ENCODE measurements around the gene ST6GALNAC3.

ST6GALNAC3 gene

GRCh38 chr1:76074321-76075187, at the start of gene ST6GALNAC3:
ST6GALNAC3 (plus strand) TSS chr1:76074746.
- no peak within 1 kb of the TSS for H3K27ac ChIP-seq
- H3K4me2 ChIP-seq: peak within 1 kb of the TSS; percentile 79
- H3K36me3 ChIP-seq (ENCODE audit: insufficient read depth): no peaks in the 10 kb centered on the region
- H3K79me2 ChIP-seq (ENCODE audit: insufficient read depth, low read depth): no peaks in the 10 kb centered on the region
- no peaks in the 10 kb centered on the region for H3K27me3 ChIP-seq (ENCODE audit: insufficient read depth, low read depth)
- H3K4me1 ChIP-seq (ENCODE audit: low read depth, poor library complexity, severe bottlenecking): no peaks in the 10 kb centered on the region
- H2AFZ ChIP-seq (ENCODE audit: low read depth): peak within 1 kb of the TSS; percentile 87
- peak within 1 kb of the TSS; percentile 27; the same call in 1 of the 2 replicates for H3K9ac ChIP-seq
- H4K20me1 ChIP-seq (ENCODE audit: insufficient read depth): no peaks in the 10 kb centered on the region
- no peak for TF ChIP-seq CTCF (conservative IDR thresholded peaks at IDR 0.05; ENCODE audit: low read depth, low read length)
- H3K4me3 ChIP-seq (IDR thresholded peaks at IDR 0.05; ENCODE audit: insufficient read depth, low read depth, low read length): peak within 1 kb of the TSS; percentile 20

DNA sequence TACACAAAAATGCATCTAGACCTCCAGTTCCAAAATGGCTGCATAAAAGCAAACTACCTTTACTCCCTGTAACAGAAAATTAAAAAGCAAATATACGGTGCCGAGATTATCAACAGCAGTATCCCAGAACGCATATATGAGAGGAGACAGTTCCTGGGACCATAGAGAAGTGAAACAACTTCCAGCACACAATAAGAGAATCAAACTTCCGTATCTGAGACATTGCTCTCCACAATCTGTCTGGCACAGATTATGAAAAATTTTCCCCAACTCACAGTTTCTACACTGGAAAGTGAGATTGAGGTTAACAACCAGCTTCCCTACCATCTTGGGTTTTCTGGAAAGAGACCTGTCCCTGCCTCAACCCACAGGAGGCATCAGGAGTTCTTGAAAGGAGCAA, 47.2 kb upstream of the ST6GALNAC3 start:
- Histone ChIP-seq H3K4me3 (IDR thresholded peaks at IDR 0.05; ENCODE audit: insufficient read depth, low read depth, low read length) (no peak overlapping the region), H3K27me3 (ENCODE audit: insufficient read depth, low read depth) (no peaks in the 10 kb centered on the region), H3K9ac (no peak overlapping the region), H3K27ac (no peak overlapping the region), H3K36me3 (ENCODE audit: insufficient read depth) (no peaks in the 10 kb centered on the region), H3K79me2 (ENCODE audit: insufficient read depth, low read depth) (no peaks in the 10 kb centered on the region), H3K4me2 (no peak overlapping the region), H3K4me1 (ENCODE audit: low read depth, poor library complexity, severe bottlenecking) (no peaks in the 10 kb centered on the region), H4K20me1 (ENCODE audit: insufficient read depth) (no peaks in the 10 kb centered on the region), H2AFZ (ENCODE audit: low read depth) (no peak overlapping the region)
- TF ChIP-seq CTCF (conservative IDR thresholded peaks at IDR 0.05; ENCODE audit: low read depth, low read length): no peak

DNA sequence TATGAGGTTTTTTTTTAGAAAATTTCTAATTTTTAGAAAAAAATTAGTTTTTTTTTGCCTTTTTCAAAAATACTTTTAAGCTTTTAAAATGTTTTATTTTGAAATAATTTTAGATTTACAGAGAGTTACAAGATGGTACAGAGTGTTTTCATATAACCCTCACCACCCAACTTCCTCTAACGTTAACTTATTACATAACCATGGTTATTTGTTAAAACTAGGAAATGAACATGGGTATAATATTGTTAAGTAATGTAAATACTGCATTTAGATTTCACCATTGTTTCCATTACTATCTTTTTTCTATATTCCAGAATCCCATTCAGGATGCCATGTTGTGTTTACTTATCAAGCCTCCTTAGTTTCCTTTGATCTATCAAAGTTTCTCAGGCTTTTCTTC, 45.2 kb upstream of the ST6GALNAC3 start:
- H3K79me2 ChIP-seq (ENCODE audit: insufficient read depth, low read depth): no peaks in the 10 kb centered on the region
- no peak overlapping the region for H3K27ac ChIP-seq
- H3K9ac ChIP-seq: no peak overlapping the region
- no peak overlapping the region for H3K4me2 ChIP-seq
- no peaks in the 10 kb centered on the region for H3K4me1 ChIP-seq (ENCODE audit: low read depth, poor library complexity, severe bottlenecking)
- H3K36me3 ChIP-seq (ENCODE audit: insufficient read depth): no peaks in the 10 kb centered on the region
- no peak overlapping the region for H3K4me3 ChIP-seq (IDR thresholded peaks at IDR 0.05; ENCODE audit: insufficient read depth, low read depth, low read length)
- no peak overlapping the region for H2AFZ ChIP-seq (ENCODE audit: low read depth)
- H3K27me3 ChIP-seq (ENCODE audit: insufficient read depth, low read depth): no peaks in the 10 kb centered on the region
- no peaks in the 10 kb centered on the region for H4K20me1 ChIP-seq (ENCODE audit: insufficient read depth)
- TF ChIP-seq CTCF (conservative IDR thresholded peaks at IDR 0.05; ENCODE audit: low read depth, low read length): no peak

DNA sequence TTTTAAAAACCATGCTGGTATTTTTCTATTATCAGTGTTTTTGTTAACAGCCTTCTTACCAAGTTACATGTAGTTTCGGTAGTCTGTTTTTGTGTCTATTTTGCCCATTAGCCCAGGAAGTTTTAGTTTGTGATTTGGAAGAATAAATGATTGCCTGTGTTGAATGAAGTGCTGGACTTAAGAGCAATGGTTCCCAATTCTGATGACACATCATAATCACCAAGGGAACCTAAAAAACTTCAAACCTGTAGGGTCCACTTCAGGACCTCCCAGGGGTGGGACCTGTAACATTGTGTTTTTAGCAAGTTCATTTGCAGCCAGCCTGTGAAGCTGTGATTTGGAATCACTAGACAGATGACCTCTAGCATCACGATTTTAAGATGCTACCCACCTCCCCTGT, 43.0 kb upstream of the ST6GALNAC3 start:
- no peak for TF ChIP-seq CTCF (conservative IDR thresholded peaks at IDR 0.05; ENCODE audit: low read depth, low read length)
- no peaks in the 10 kb centered on the region for H3K4me1 ChIP-seq (ENCODE audit: low read depth, poor library complexity, severe bottlenecking)
- no peak overlapping the region for H2AFZ ChIP-seq (ENCODE audit: low read depth)
- no peaks in the 10 kb centered on the region for H4K20me1 ChIP-seq (ENCODE audit: insufficient read depth)
- H3K4me3 ChIP-seq (IDR thresholded peaks at IDR 0.05; ENCODE audit: insufficient read depth, low read depth, low read length): no peak overlapping the region
- no peak overlapping the region for H3K27ac ChIP-seq
- H3K4me2 ChIP-seq: no peak overlapping the region
- no peaks in the 10 kb centered on the region for H3K27me3 ChIP-seq (ENCODE audit: insufficient read depth, low read depth)
- H3K36me3 ChIP-seq (ENCODE audit: insufficient read depth): no peaks in the 10 kb centered on the region
- no peaks in the 10 kb centered on the region for H3K79me2 ChIP-seq (ENCODE audit: insufficient read depth, low read depth)
- H3K9ac ChIP-seq: no peak overlapping the region

Data from KMS-11 (cell line).